ENCODE data around the gene SYN1.
"Not testable (repeated sequence)": the region's sequence is repeated elsewhere in the genome, so short reads cannot be mapped to it uniquely, and the experiment has no call there.

- TF ChIP-seq, protein P1, sequence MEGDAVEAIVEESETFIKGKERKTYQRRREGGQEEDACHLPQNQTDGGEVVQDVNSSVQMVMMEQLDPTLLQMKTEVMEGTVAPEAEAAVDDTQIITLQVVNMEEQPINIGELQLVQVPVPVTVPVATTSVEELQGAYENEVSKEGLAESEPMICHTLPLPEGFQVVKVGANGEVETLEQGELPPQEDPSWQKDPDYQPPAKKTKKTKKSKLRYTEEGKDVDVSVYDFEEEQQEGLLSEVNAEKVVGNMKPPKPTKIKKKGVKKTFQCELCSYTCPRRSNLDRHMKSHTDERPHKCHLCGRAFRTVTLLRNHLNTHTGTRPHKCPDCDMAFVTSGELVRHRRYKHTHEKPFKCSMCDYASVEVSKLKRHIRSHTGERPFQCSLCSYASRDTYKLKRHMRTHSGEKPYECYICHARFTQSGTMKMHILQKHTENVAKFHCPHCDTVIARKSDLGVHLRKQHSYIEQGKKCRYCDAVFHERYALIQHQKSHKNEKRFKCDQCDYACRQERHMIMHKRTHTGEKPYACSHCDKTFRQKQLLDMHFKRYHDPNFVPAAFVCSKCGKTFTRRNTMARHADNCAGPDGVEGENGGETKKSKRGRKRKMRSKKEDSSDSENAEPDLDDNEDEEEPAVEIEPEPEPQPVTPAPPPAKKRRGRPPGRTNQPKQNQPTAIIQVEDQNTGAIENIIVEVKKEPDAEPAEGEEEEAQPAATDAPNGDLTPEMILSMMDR (IDR thresholded peaks at IDR 0.05) = not testable (repeated sequence)
- TF ChIP-seq POLR2AphosphoS5, POLR2A, EP300 (IDR thresholded peaks at IDR 0.05): not testable (repeated sequence)
Measured at GRCh38 chrX:47603125-47603524, 16.5 kb downstream of the SYN1 start.
